SU-DHL-6 (cell line): ENCODE measurements around the gene SLC2A1.

Experiments
- H2AFZ ChIP-seq: fragments of 200-600 bp; sonication (generic); 2 replicates; pipeline ENCODE4 v1.6.1; 2014; ENCODE audit warnings: low read depth, mild to moderate bottlenecking, moderate library complexity, mixed read lengths, antibody characterized with exemption, low read length; ENCODE audit not compliant: severe bottlenecking
- H3F3A ChIP-seq: fragments of 200-600 bp; shearing (Covaris generic); 2 replicates; pipeline ENCODE4 v1.6.0; 2016; ENCODE audit warnings: antibody characterized with exemption, mild to moderate bottlenecking; ENCODE audit not compliant: insufficient read depth
- H3K27ac ChIP-seq: fragments of 200-600 bp; sonication (generic); 2 replicates; pipeline ENCODE4 v1.5.1; 2016; ENCODE audit warnings: low read depth, mild to moderate bottlenecking, low read length, moderate library complexity, mixed read lengths
- H3K27me3 ChIP-seq: fragments of 200-600 bp; sonication (generic), shearing (Covaris generic); 2 replicates; pipeline ENCODE4 v1.6.0; 2014; ENCODE audit warnings: mild to moderate bottlenecking, low read length
- H3K36me3 ChIP-seq: fragments of 200-600 bp; sonication (generic); 2 replicates; pipeline ENCODE4 v1.6.1; 2014; ENCODE audit warnings: mild to moderate bottlenecking, low read length, mixed read lengths
- H3K4me2 ChIP-seq: fragments of 300-600, 200-600 bp; shearing (Covaris generic), sonication (generic); 2 replicates; pipeline ENCODE4 v1.6.0; 2014; ENCODE audit warnings: low read length, low read depth, mild to moderate bottlenecking; ENCODE audit not compliant: poor library complexity, severe bottlenecking
- H3K4me3 ChIP-seq: fragments of 200-600 bp; sonication (generic); 2 replicates; pipeline ENCODE4 v1.5.1; 2014; ENCODE audit warnings: antibody characterized with exemption, low read length, mild to moderate bottlenecking, mixed read lengths; ENCODE audit not compliant: insufficient read depth, poor library complexity, severe bottlenecking
- H3K79me2 ChIP-seq: fragments of 200-600 bp; sonication (generic); 2 replicates; pipeline ENCODE4 v1.6.1; 2014; ENCODE audit warnings: mild to moderate bottlenecking, low read length, moderate library complexity; ENCODE audit not compliant: insufficient read depth
- H3K9ac ChIP-seq: fragments of 200-600 bp; sonication (generic); 2 replicates; pipeline ENCODE4 v1.7.0; 2014; ENCODE audit warnings: mild to moderate bottlenecking, low read length
- H3K9me2 ChIP-seq: fragments of 200-600 bp; sonication (generic); replicated peaks from 2 replicates; pipeline ENCODE4 v1.6.1; 2014; ENCODE audit warnings: low read length; ENCODE audit not compliant: insufficient read depth
- H3K9me3 ChIP-seq: fragments of 200-600 bp; sonication (generic); 2 replicates; pipeline ENCODE4 v1.6.1; 2014; ENCODE audit warnings: low read length, mixed read lengths; ENCODE audit not compliant: insufficient read depth
- H4K20me1 ChIP-seq: fragments of 200-600 bp; sonication (generic); 2 replicates; pipeline ENCODE4 v1.6.1; 2014; ENCODE audit warnings: low read depth, mild to moderate bottlenecking, antibody characterized with exemption, low read length, moderate library complexity, mixed read lengths
- EZH2phosphoT487 ChIP-seq: fragments of 200-600 bp; sonication (generic), shearing (Covaris generic); conservative IDR thresholded peaks from 2 replicates; pipeline ENCODE4 v1.6.1; 2018; ENCODE audit warnings: mild to moderate bottlenecking, antibody characterized with exemption, low read length, moderate library complexity, mixed read lengths
- TF ChIP-seq, protein P1 (sequence below): fragments of 200-600 bp; sonication (generic); IDR thresholded peaks from one replicate; pipeline ENCODE4 v1.5.1; 2017; ENCODE audit warnings: antibody characterized with exemption, mild to moderate bottlenecking, low read length, moderate library complexity; ENCODE audit not compliant: insufficient read depth, poor library complexity, severe bottlenecking

The SLC2A1 gene

DNA sequence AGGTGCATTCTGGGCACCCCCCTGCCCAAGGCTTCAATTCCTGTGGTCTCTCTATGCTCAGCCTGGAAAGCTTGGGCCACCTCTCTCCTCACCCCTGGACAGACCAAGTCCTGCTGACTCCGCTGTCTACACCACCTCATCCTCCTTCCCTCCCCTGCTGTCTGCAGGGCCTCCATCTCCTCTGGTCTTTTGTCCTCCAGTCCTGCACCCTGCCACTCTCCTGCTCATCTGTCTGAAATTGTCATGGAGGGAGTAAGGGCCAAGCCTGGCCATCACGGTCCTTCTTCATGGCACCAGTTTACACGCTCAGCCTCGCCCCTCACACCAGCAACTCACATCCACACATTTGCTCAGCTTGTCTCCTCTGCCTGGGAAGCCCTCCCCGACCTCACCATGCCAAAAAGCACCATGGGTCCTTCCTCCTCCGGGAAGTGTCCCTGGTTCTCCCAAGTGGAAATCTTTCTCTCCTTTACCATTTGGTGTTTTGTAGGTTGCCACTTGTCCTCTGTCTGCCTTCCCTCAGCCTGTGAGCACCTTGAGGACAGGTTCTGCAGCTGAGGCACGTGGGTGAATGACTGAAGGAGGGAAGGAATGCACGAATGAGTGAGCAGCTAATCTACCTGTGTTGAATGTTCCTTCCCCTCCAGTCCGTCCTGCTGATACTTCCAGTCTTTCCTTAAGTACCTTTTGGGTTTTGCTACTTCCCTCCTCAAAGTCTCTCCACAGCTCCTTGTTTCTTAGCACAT is 2.1 kb upstream of the SLC2A1 start:
- no peak overlapping the region for H3K9ac ChIP-seq
- no peaks in the 10 kb centered on the region for H3K9me2 ChIP-seq
- no peaks in the 10 kb centered on the region for H3K27me3 ChIP-seq
- no peak overlapping the region for H3K27ac ChIP-seq
- no peak for TF ChIP-seq EZH2phosphoT487
- TF ChIP-seq, protein P1, sequence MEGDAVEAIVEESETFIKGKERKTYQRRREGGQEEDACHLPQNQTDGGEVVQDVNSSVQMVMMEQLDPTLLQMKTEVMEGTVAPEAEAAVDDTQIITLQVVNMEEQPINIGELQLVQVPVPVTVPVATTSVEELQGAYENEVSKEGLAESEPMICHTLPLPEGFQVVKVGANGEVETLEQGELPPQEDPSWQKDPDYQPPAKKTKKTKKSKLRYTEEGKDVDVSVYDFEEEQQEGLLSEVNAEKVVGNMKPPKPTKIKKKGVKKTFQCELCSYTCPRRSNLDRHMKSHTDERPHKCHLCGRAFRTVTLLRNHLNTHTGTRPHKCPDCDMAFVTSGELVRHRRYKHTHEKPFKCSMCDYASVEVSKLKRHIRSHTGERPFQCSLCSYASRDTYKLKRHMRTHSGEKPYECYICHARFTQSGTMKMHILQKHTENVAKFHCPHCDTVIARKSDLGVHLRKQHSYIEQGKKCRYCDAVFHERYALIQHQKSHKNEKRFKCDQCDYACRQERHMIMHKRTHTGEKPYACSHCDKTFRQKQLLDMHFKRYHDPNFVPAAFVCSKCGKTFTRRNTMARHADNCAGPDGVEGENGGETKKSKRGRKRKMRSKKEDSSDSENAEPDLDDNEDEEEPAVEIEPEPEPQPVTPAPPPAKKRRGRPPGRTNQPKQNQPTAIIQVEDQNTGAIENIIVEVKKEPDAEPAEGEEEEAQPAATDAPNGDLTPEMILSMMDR: no peak
- peaks cover 22% of the 10 kb centered on the region for H3K79me2 ChIP-seq
- H3F3A ChIP-seq: 0 out of 2 replicates have a peak, but pooled peaks cover 2% of the 10 kb centered on the region
- no peak overlapping the region for H2AFZ ChIP-seq
- no peaks in the 10 kb centered on the region for H3K36me3 ChIP-seq
- H3K9me3 ChIP-seq: no peaks in the 10 kb centered on the region
- no peaks in the 10 kb centered on the region for H4K20me1 ChIP-seq
- H3K4me2 ChIP-seq: no peak overlapping the region
- H3K4me3 ChIP-seq: no peak overlapping the region

DNA sequence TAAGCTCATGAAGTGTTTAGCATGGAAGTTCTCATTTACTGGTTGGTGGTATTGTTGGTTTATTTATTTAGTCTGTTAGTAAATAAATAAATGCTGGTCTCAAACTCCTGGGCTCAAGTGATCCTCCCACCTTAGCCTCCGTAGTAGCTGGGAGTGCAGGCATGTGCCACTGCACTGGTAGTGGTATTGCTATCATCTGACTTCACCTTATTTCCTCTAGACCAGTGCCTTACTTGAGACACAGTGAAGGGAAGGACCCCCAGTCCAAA is 1.4 kb upstream of the SLC2A1 start:
- H3K27ac ChIP-seq: no peak overlapping the region
- no peaks in the 10 kb centered on the region for H3K27me3 ChIP-seq
- no peaks in the 10 kb centered on the region for H3K9me3 ChIP-seq
- H3F3A ChIP-seq: 0 out of 2 replicates have a peak, but pooled peaks cover 3% of the 10 kb centered on the region
- H3K4me2 ChIP-seq: no peak overlapping the region
- no peak overlapping the region for H2AFZ ChIP-seq
- H4K20me1 ChIP-seq: no peaks in the 10 kb centered on the region; the same call in 1 of the 2 replicates
- H3K79me2 ChIP-seq: peaks cover 28% of the 10 kb centered on the region
- no peak overlapping the region for H3K4me3 ChIP-seq
- no peaks in the 10 kb centered on the region for H3K36me3 ChIP-seq
- TF ChIP-seq, protein P1: no peak
- TF ChIP-seq EZH2phosphoT487: no peak
- no peaks in the 10 kb centered on the region for H3K9me2 ChIP-seq
- H3K9ac ChIP-seq: no peak overlapping the region

DNA sequence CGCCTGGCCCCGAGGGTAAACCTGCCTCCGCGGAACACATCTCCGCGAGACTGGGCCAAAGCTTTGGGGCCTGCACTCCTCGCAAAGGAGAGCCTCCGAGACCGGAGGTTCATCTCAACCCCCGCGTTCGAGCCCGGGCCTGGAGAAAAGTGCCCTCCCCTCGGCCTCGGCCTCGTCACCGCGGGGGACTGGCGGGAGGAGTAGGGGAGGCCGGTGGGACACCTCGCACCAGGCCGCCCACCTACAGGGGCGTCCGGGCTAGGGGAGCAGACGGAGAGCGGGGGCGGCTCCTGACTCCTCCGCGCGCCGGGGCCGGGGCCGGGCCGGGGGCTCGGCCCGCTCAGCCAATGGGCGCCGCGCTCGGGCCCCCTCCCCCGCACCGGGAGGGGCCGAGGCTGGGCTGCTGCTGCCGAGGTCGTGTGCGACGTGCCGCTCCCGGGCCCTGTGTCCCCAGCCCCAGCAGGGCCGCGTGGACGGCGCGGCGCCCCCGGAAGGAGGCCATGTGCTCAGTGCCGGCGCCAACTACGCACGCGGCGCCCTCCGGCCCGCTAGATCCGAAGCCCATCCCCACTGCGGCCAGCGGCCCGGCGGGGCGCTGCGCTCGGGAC is 684 bp downstream of the SLC2A1 start:
- Histone ChIP-seq H3K36me3 (no peaks in the 10 kb centered on the region), H2AFZ (no peak overlapping the region), H3K27me3 (no peaks in the 10 kb centered on the region), H3K9ac (peak overlapping the region; percentile 69), H3K4me3 (peak overlapping the region; percentile 68), H3K9me3 (no peaks in the 10 kb centered on the region), H3F3A (peaks cover 6% of the 10 kb centered on the region; the same call in 1 of the 2 replicates), H3K79me2 (peaks cover 49% of the 10 kb centered on the region), H3K4me2 (peak overlapping the region; percentile 92), H3K9me2 (no peaks in the 10 kb centered on the region), H4K20me1 (no peaks in the 10 kb centered on the region; the same call in 1 of the 2 replicates), H3K27ac (peak overlapping the region; percentile 56)
- TF ChIP-seq, protein P1: no peak
- no peak for TF ChIP-seq EZH2phosphoT487
